AG09319 (cell line): ENCODE data around the gene FBN1.

Experiments
- DNase-seq: peaks from one replicate; pipeline ENCODE4 v3.0.0-alpha.2; 2010; ENCODE audit warnings: low read depth; ENCODE audit errors: extremely low read depth
- CTCF ChIP-seq: IDR thresholded peaks from 2 replicates; pipeline ENCODE4 v1.5.1; 2011; ENCODE audit warnings: low read depth, mild to moderate bottlenecking, inconsistent platforms, low read length, moderate library complexity

The FBN1 gene

DNA sequence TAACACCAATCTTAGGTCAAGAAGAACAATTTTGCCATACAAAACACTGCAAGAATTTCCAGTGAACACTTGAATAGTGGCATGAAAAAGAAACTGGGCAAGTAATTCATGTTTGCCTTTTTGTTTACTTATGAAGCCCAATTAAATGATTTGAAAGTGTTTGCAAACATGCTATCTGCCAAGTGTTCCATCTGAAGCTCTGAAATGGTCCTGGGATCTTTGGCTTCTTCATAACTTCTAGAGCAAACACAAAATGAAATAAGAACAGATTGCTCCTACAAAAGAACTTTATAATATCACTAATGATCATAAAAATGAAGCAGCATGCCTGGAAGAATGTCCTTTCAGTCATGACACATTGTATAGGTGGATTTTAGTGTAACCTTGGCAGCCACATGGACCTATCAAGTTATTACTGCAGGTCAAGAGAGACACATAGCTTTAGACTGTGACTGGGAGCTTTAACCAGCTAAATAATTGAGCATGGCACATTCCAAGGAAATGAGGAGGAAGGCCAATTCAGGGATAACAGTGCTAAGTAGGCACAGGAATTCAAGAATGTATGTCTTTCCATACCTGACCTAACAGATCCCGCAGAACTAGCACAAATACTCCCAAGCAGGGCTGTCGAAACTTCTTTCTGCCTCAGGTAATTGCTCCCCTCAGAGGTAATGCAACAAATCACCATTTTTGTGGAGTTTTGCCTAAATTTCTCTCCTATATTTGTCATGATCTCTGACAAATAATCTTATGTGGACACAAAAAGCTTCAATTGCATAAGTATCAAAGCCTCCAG is 169.7 kb downstream of the FBN1 start:
- DNase-seq, result no peak
- TF ChIP-seq CTCF, result no peak

DNA sequence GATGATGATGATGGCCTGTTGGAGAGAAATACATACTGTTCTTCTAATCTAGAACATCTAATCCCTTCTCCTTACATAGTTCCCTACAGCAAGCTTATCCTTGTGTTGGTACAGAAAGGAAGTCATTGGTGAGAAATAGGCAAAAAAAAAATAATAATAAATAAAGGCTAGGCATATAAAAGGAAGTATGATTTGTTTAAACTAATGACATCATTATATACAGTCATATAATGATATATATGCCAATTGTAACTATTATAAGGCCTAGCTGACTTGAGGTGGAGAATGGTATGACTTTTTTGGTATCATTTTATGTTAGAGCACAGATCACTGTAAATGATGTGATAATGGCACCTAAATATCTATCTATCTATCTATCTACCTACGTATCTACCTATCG is 171.8 kb downstream of the FBN1 start:
- no peak for TF ChIP-seq CTCF
- DNase-seq, result no peak

- TF ChIP-seq CTCF, result no peak
- DNase-seq, result no peak
Measured at GRCh38 chr15:48472756-48473155, 172.8 kb downstream of the FBN1 start.

- DNase-seq, result no peak
Measured at GRCh38 chr15:48471073-48471472, 174.4 kb downstream of the FBN1 start.

GRCh38 chr15:48470096-48470495 is 175.4 kb downstream of the FBN1 start:
- no peak for DNase-seq
- TF ChIP-seq CTCF, result no peak

More at GRCh38 chr15:48471073-48471472, 174.4 kb downstream of the FBN1 start:
- TF ChIP-seq CTCF, result no peak

GRCh38 chr15:48469681-48470080 is 175.8 kb downstream of the FBN1 start:
- no peak for DNase-seq
- TF ChIP-seq CTCF, result no peak

DNA sequence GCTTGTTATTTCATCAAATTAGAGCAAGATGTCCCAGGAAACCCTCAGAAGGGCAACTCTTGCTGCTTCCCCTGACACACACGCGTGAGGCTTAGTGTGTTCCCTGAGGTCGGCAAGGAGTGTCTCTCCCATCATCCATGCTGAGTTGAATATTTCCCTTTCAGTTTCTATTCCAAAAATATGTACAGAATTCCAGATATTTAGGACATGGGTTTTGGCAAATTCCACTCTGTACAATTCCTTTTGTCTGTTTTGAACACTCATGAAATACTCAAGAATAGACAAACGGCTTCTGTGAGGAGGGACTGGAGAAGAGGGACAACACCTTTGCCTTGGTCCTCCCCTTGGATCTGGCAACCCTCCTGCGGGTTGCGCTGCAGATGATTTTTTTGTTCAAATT is 176.2 kb downstream of the FBN1 start:
- no peak for DNase-seq
- no peak for TF ChIP-seq CTCF
